Dedifferentiated amniotic fluid mesenchymal stem cell (primary cell): ENCODE results near the gene HOXB7.
A peak's percentile ranks its signal among the peaks of the same experiment; 100 is the strongest.

Experiments used
- DNase-seq: peaks from one replicate; pipeline ENCODE4 v3.0.0-alpha.2; 2016; ENCODE audit errors: extremely low spot score

Gene HOXB7

GRCh38 chr17:48623583-48623982 lies 12.8 kb upstream of the HOXB7 start:
- no peak for DNase-seq

GRCh38 chr17:48622857-48623256 lies 12.0 kb upstream of the HOXB7 start:
- DNase-seq: no peak

DNA sequence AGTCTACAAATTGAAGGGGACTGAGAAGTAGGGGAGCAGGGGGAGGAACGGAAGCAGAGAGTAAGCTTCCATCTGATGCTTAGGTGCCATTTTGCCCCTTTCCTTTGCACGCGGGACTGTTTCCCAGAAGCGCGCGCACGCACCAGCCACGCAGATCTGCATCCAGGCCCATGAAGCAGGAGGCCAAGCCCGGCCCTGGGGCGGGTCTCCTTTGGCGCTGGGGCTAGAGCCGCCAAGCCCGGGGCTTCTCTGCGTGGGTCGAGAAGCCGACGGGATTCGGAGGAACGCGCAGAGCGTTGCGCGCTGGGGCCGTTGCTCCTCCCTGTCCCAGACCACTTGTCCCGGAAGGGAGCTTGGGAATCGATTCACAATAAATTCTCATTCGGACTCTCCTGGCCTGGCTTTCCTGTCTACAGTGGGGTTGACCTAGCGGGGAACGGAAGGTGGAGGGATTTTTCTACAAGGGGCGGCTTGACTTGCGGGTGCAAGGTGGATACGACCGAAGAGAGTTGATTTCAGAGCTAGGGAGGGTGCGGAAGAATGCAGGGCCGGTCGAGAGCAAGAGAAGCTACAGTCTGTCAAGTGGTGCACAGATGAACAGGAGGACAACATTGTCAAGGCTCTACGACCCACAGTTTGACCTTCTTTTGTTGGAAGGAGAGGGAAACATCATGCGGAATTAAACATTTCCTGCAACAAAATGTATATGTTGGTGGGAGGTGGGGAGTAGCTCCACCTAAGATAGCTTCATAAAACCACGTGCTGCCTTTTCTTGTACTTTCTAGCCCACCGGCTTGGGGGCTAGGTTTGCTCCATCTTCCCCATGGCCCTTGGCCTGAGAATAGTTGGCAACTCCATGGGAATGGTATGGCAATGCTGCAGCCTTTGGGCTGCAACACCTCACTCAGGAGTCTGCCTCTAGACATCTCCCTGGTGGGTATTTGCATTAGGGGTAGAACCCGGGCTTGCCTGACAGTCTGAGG lies 10.9 kb upstream of the HOXB7 start:
- no peak for DNase-seq

DNA sequence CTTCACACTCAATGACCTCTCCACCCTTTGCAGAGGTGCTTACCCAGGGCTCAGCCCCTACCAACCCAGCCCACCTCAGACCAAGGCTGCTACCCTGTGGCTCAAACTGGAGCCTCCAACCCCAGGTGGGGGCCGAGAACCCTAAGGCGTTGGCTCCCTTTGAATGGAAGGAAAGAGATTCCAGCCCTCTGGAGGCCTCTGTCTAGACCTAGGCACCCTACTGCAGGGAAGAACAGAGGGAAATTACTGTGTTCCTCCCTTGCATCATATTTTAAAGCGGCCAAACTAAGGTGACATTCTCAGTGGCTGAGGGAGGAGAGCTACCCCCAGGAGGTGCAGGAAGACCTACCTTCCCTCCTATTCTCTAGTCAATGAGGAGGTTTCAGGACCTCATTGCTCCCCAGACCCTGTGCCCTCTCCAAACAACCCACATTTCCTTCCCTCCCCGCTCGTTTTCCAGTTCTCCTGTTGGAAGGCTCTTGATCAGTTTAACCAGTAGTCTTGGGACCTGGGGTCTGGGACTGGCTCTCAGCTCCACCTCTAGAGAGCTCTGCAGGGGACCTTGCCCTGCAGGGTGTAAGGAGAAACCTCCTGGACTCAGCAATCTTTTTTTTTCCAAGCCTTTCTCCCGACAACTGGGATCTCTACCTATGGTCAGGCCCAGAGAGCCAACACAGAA lies 9.8 kb upstream of the HOXB7 start:
- DNase-seq: no peak

GRCh38 chr17:48619826-48620449 lies 9.1 kb upstream of the HOXB7 start:
- DNase-seq: no peak

- peak; percentile 68 for DNase-seq
Measured at GRCh38 chr17:48618256-48618896, 7.6 kb upstream of the HOXB7 start.

- DNase-seq: no peak
Measured at GRCh38 chr17:48617471-48618255, 6.8 kb upstream of the HOXB7 start.

DNA sequence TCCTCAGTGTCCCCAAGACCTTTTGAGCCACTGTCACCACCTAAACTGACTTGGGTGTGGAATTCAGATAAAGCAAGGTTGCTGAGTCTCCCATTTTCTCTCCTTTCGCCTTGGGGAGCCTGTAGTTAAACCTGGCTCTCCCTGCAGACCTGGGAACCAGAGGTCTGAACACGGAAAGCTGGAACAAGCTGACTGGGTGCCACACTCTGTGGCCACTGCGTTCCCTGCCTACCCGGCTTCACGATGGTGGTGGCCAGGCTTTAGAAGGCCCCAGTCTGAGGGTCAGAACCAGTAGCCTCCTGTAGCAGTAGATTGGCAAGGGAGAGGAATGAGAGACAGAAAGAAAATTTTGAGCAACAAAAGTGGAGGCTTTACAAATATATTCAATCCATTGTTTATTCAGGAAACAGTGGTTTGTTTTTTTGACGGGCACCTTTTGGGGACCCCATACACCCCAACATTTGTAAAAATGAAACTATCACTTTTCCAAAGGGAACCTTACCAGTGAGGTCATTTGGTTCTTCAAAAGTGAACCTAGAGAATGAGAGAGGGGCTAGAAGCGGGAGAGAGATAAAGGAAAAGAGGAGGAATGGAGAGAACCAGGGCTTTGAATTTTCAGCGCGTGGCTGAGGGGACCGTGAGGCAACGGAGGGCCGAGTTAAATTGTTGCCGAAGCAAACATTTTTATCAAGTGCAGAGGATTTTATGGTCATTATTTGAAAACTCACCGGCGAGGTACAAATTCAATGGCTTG lies 6.1 kb upstream of the HOXB7 start:
- no peak for DNase-seq

DNA sequence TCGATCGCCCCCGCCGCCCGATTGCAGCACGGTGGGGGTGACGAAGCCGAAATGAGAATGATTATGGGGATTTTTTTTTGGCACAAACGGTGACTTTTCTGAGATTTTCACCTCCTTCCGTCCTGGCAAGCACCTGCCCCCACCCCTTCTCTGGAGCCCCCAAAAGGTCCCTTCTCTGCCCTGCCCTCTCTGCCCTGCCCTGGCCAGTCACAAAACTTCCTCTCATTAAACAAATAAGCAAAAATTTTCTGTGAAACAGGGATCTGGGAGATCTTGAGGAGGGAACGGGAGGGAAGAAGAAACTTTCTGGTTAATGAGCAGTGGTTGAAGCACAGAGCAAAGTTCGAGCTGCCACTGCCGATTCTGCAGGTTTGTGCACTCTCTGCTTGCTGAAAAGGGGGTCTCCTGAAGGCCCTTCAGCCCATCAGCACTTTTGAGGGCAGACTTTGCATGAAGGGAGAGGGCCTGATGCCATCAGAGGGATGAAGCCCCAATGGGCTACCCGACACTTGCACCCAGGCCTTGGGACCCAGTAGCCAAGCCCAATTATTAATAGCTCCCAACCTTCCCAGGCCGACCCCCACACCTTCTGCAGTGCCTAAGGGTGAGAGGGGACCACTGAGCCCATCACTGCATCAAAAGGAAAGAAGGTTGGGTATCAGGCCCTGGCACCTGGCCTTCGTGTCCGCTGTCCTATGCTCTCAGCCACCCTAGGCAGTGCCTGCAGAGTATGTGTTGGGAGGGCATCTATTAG lies 5.3 kb upstream of the HOXB7 start:
- no peak for DNase-seq

DNA sequence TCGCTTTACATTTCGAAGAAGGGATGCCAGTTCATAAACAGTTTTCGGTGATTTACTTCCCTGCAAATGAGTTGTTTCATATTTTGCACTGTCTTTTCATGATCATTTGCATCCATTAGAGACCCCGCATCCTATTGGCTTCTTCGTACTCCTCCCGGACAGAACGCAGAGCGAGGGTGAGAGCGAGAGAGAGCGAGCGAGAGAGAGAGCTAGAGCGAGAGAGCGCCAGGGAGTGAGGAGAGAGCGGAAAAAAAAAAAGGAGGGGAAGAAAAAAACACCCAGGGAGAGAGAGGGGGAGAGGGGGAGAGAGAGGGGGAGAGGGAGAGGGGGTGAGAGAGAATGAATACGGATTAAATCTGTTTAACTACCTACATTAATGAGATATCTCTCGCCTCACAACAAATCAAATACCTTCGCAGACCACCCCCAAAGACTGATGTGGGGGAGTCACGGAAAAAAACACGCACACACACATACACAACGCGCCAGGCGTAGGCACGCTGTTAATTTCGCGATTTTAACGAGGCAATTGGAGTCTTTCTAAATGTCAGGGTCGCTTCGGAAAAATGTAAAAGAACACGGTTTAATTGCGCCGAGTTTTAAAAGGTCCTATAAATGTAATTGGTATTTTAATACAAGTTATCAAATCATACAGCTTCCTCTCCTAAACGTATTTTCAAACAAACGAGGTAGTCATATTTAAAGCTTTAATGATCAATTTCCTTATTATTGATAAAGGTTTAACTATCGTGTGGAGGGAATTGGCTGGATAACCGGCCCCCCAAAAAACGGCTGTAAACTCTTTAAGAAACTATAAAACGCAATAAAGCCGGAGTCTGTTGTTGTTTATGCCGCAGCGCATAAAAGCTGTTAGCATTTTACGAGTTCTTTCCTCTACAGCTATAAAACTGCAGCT lies 4.5 kb upstream of the HOXB7 start, which contains the start of gene HOXB8:
Gene HOXB8, minus strand, starts transcription at position 246 of the 916 bp plus-strand sequence. CDS start 588 bp downstream, outside the sequence.
- no peak for DNase-seq

DNA sequence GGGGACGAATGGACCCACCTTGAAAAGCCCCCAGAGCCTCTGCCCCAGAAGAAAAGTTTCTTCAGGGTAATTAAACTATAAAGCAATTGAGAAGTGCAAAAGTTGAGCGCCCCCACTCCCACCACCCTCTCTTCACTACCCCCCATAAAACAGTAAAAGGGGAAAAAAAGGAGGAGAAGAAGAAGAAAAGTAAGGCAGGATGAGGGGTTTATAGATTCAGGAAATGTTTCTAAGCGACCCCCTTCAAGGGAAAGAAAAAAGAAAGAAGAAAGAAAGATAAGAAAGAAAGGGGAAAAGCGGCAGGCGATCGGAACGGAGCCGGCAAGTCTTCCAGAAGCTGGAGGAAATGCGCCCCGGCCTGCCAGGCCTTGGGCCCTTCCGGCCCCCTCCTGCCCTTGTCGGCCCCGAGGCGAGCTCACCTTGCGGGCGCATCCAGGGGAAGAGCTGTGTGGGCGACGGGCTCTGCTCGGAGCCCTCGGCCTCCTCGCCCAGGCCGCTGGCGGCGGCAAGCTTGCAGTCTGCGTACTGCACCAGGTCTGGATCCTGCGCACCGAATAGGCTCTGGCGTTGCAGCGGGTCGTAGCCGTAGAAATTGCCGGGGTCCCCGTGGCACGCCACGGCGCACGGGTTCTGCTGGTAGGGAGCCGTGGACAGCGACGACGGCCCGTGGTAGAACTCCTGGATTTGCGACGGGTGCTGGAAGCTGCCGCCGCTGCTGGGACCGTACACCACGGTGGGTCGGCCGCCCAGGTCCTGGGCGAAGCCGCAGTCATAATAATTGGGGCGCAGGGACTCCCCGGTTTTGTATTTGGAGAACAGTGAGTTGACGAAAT lies 3.3 kb upstream of the HOXB7 start:
- no peak for DNase-seq

- no peak for DNase-seq
Measured at GRCh38 chr17:48612854-48613691, 2.3 kb upstream of the HOXB7 start.

DNA sequence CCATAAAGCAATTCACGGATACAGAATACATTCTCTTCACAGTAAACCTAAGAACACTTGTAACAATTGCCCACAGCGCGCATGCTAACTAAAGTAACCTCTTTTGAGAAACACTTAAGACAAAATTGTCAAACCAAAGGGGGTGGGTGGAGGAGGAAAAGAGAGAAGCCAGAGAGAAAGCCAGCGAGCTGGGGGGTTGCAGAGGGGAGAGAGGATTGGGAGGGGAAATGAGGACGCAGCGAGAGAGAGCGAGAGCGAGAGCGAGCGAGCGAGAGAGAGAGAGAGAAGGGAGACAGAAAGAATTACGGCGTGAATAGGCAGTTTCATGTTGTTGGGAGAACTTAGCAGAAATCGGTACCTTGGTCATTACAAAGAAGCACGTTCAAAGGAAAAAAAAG lies 1.6 kb upstream of the HOXB7 start:
- no peak for DNase-seq

GRCh38 chr17:48611681-48612455 lies 1.1 kb upstream of the HOXB7 start:
- DNase-seq: no peak

- DNase-seq: no peak
Measured at GRCh38 chr17:48611213-48611612, 396 bp upstream of the HOXB7 start.

- no peak for DNase-seq
Measured at GRCh38 chr17:48609759-48610281, 997 bp downstream of the HOXB7 start.
